Measurements from ENCODE around the gene RER1. TPM values are rescaled to one million over a fixed set of nuclear protein-coding genes. Genes with fewer than 3 reads are reported as not detected.

The RER1 gene
- total RNA-seq, 1 experiment from 2014 or later: 90.3 TPM

- no peak for DNase-seq (ENCODE audit: low read depth in 1 of 2, low spot score in 2 of 2)
- no peaks in the 10 kb centered on the region for H3K4me1 ChIP-seq (replicated peaks)
- H3K27ac ChIP-seq: no peak overlapping the region
- no peak overlapping the region for H3K4me3 ChIP-seq
- H3K27me3 ChIP-seq (replicated peaks): peaks cover 36% of the 10 kb centered on the region
- no peaks in the 10 kb centered on the region for H3K9me3 ChIP-seq (replicated peaks)
- no peaks in the 10 kb centered on the region for H3K36me3 ChIP-seq
Measured at GRCh38 chr1:2444138-2444591, 52.5 kb downstream of the RER1 start.

DNA sequence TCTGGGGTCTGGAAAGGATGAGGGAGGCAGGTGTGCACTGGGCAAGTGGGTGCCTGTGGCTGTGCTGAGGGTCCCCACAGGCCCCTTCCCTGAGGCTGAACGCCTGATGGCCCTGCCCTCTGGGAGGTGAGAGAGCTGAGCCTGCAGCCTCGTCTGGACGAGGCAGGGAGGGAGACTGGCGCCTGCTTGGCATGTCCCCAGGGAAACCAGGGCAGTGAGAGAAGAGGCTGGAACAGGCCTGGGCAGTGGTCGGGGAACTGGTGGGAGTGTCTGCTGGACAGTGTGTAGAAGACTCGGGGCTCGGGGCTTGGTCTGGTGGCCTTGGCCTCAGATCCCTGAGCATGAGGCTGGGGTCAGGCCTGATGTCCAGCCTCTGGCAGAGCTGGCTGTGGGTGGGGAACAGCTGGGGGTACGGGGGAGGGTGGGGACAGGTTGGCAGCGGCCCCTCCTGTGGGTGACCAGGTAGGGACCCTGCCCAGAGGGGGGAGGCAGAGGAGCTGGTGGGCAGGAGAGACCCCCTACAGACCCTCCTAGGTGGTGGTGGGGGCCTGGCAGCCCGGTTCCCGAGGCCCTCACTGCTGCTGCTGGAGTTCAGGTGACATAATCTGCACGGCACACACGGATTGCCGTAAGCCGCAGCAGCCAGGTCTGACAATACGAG lies 53.7 kb downstream of the RER1 start:
- DNase-seq (ENCODE audit: low read depth in 1 of 2, low spot score in 2 of 2): no peak
- Histone ChIP-seq H3K27me3 (replicated peaks) (peaks cover 36% of the 10 kb centered on the region), H3K4me1 (replicated peaks) (no peaks in the 10 kb centered on the region), H3K9me3 (replicated peaks) (no peaks in the 10 kb centered on the region), H3K4me3 (no peak overlapping the region), H3K36me3 (no peaks in the 10 kb centered on the region), H3K27ac (no peak overlapping the region)

DNA sequence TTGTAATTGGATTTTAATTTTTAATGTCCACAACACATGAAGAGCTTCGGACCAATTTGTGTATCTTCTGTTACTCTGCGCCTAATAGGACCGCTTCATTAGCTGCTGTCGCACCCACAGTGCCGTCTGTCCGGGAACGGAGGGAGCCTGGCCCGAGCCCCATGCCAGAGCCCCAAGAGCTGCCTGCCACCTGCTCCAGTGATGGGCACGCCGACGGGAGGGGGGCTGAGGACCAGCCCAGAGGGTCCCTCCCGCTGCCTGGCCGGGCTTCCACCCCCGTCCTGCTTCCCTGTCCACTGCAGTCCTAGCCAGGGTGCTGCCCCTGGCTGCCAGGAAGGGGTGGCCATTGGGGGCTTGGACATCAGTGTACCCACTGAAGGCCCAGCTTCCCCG lies 54.2 kb downstream of the RER1 start:
- H3K27me3 ChIP-seq (replicated peaks): peaks cover 36% of the 10 kb centered on the region
- no peak overlapping the region for H3K27ac ChIP-seq
- H3K36me3 ChIP-seq: no peaks in the 10 kb centered on the region
- H3K9me3 ChIP-seq (replicated peaks): no peaks in the 10 kb centered on the region
- no peak for DNase-seq (ENCODE audit: low read depth in 1 of 2, low spot score in 2 of 2)
- H3K4me3 ChIP-seq: no peak overlapping the region
- H3K4me1 ChIP-seq (replicated peaks): peaks cover 1% of the 10 kb centered on the region

DNA sequence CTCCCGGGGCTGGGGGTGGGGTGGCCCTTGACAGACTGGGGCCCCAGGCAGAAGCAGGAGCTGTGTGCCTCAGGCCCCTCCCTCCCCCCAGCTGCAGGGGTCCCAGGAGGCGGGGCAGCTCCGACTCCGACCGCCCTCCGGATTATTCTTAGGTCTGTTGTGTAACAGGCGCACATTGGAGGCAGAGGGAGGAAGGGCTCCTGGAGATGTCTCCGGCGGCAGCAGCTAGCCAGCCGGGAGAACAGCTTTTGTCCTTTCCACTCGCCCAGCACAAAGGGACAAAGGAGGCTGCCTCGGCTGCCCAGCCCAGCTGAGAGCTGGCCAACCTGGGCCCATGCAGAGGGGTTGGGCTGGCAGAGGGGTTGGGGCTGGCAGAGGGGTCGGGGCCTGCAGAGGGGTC lies 54.8 kb downstream of the RER1 start:
- H3K27ac ChIP-seq: no peak overlapping the region
- no peaks in the 10 kb centered on the region for H3K36me3 ChIP-seq
- peaks cover 7% of the 10 kb centered on the region for H3K4me1 ChIP-seq (replicated peaks)
- H3K9me3 ChIP-seq (replicated peaks): no peaks in the 10 kb centered on the region
- H3K4me3 ChIP-seq: no peak overlapping the region
- H3K27me3 ChIP-seq (replicated peaks): peaks cover 36% of the 10 kb centered on the region
- no peak for DNase-seq (ENCODE audit: low read depth in 1 of 2, low spot score in 2 of 2)

GRCh38 chr1:2446861-2447260 lies 55.2 kb downstream of the RER1 start:
- Histone ChIP-seq H3K27me3 (replicated peaks) (peaks cover 32% of the 10 kb centered on the region), H3K9me3 (replicated peaks) (0 out of 2 replicates have a peak, but pooled peaks cover under 1% of the 10 kb centered on the region), H3K27ac (no peak overlapping the region), H3K36me3 (no peaks in the 10 kb centered on the region), H3K4me1 (replicated peaks) (peaks cover 12% of the 10 kb centered on the region), H3K4me3 (no peak overlapping the region)
- no peak for DNase-seq (ENCODE audit: low read depth in 1 of 2, low spot score in 2 of 2)

GRCh38 chr1:2447276-2448097 lies 55.8 kb downstream of the RER1 start:
- H3K4me3 ChIP-seq: no peak overlapping the region
- peaks cover 18% of the 10 kb centered on the region for H3K4me1 ChIP-seq (replicated peaks)
- no peaks in the 10 kb centered on the region for H3K36me3 ChIP-seq
- H3K27ac ChIP-seq: no peak overlapping the region
- peaks cover 27% of the 10 kb centered on the region for H3K27me3 ChIP-seq (replicated peaks)
- DNase-seq (ENCODE audit: low read depth in 1 of 2, low spot score in 2 of 2): no peak
- 0 out of 2 replicates have a peak, but pooled peaks cover 2% of the 10 kb centered on the region for H3K9me3 ChIP-seq (replicated peaks)

DNA sequence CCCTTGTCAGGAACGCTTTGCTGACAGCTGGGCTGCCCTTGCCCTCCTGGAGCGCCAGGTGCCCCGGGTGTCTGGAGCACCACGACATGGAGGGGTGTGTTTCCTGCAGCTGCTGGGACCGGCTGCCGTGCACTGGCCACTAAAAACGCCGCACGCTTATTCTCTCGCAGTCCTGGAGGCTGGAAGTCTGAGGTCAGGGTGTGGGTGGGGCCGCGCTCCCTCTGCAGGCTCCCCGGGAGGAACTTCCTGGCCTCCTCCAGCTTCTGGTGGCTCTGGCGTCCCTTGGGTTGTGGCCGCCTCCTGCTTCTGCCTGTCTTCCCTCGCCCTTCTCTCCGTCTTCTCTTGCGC lies 56.4 kb downstream of the RER1 start:
- Histone ChIP-seq H3K9me3 (replicated peaks) (0 out of 2 replicates have a peak, but pooled peaks cover 2% of the 10 kb centered on the region), H3K27ac (no peak overlapping the region), H3K4me1 (replicated peaks) (peaks cover 24% of the 10 kb centered on the region), H3K27me3 (replicated peaks) (peaks cover 22% of the 10 kb centered on the region), H3K36me3 (no peaks in the 10 kb centered on the region), H3K4me3 (no peak overlapping the region)
- DNase-seq (ENCODE audit: low read depth in 1 of 2, low spot score in 2 of 2): no peak

GRCh38 chr1:2449636-2450454 lies 58.2 kb downstream of the RER1 start:
- Histone ChIP-seq H3K4me3 (no peak overlapping the region), H3K4me1 (replicated peaks) (peaks cover 35% of the 10 kb centered on the region), H3K27ac (no peak overlapping the region), H3K27me3 (replicated peaks) (peaks cover 8% of the 10 kb centered on the region; the same call in 1 of the 2 replicates), H3K9me3 (replicated peaks) (0 out of 2 replicates have a peak, but pooled peaks cover 2% of the 10 kb centered on the region), H3K36me3 (no peaks in the 10 kb centered on the region)
- DNase-seq (ENCODE audit: low read depth in 1 of 2, low spot score in 2 of 2): no peak

DNA sequence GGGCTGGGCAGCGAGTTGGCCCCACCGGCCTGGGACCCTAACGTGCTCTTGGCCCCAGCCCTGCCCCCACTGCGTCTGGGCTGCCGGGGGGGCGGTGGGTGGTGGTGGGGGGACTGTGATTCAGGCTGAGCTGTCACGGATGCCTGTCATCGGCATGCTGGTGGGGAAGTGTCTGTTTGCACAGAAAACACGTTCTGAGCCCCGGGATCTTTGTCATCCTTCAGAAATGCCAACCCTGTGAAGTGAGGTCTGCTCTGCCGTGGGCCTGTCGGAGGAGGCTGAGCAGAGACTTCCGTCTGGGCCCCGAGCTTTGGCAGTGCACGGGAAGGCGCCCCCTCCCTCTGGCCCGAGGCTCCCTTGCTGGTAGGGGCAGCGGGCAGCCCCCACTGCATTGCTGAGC lies 60.1 kb downstream of the RER1 start:
- Histone ChIP-seq H3K36me3 (no peaks in the 10 kb centered on the region), H3K4me3 (peak overlapping the region; percentile 4; the same call in 1 of the 2 replicates), H3K27ac (peak overlapping the region; percentile 96), H3K9me3 (replicated peaks) (0 out of 2 replicates have a peak, but pooled peaks cover 2% of the 10 kb centered on the region), H3K27me3 (replicated peaks) (no peaks in the 10 kb centered on the region), H3K4me1 (replicated peaks) (peaks cover 35% of the 10 kb centered on the region)
- DNase-seq (ENCODE audit: low read depth in 1 of 2, low spot score in 2 of 2): peak; percentile 85 to 95

DNA sequence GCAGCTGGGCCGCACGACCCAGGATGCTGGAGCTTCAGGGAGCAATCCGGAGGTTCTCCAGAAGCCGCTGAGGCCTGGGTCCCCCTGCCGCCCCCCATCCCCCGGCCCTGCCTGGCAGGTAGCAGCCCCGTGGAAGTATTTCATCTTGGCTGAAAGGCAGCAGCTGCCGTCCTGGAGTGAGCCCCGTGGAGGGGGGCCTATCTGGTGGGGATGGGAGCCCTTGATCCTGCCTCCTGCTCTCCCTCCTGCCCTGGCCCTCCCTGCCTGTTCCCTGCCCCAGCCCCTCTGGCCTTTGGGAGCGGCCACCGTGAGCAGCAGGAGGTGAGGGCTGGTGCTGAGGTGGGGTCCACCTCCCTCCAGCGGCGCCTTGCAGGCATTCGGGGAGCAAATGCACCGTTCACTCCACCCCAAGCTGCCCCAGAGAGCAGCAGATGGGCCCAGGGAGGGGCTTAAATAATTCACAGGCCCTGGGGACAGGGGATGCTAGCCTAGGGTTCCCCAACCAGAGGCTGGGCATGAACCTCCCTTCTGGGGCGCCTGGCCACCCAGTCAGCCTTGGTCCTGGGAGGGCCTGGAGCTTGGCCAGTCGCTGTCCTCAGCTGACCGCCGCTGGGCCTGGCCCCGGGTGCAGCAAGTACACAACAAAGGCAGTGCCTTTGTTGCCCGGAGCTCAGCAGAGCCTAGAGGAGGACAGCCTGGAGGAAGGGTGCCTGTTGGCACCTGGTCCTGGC lies 60.7 kb downstream of the RER1 start:
- DNase-seq (ENCODE audit: low read depth in 1 of 2, low spot score in 2 of 2): peak; percentile 80 to 86
- 0 out of 2 replicates have a peak, but pooled peaks cover 2% of the 10 kb centered on the region for H3K9me3 ChIP-seq (replicated peaks)
- H3K27ac ChIP-seq: peak overlapping the region; percentile 96
- H3K36me3 ChIP-seq: no peaks in the 10 kb centered on the region
- no peaks in the 10 kb centered on the region for H3K27me3 ChIP-seq (replicated peaks)
- H3K4me1 ChIP-seq (replicated peaks): peaks cover 35% of the 10 kb centered on the region
- H3K4me3 ChIP-seq: peak overlapping the region; percentile 4; the same call in 1 of the 2 replicates

DNA sequence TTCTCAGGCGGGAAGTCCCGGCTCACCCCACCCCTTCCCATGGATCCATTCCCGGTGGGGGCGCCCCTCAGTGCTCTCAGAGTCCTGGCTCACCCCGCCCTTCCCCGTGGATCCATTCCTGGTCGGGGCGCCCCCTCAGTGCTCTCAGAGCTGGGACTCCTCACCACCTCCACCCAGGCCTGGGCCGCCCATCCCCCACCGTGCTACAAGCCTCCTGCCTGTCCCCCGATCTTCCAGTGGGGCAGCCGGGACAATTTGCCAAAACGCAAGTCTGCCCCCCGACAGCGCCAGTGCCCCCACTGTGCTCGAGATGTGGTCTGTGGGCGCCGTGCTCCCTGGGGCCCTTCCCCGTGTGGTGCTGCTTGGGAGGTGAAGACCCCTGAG lies 61.3 kb downstream of the RER1 start:
- no peaks in the 10 kb centered on the region for H3K36me3 ChIP-seq
- DNase-seq (ENCODE audit: low read depth in 1 of 2, low spot score in 2 of 2): peak in 1 of 2 experiments; percentile 57
- no peaks in the 10 kb centered on the region for H3K27me3 ChIP-seq (replicated peaks)
- H3K4me1 ChIP-seq (replicated peaks): peaks cover 35% of the 10 kb centered on the region
- no peak overlapping the region for H3K4me3 ChIP-seq
- 0 out of 2 replicates have a peak, but pooled peaks cover 2% of the 10 kb centered on the region for H3K9me3 ChIP-seq (replicated peaks)
- peak overlapping the region; percentile 96 for H3K27ac ChIP-seq

DNA sequence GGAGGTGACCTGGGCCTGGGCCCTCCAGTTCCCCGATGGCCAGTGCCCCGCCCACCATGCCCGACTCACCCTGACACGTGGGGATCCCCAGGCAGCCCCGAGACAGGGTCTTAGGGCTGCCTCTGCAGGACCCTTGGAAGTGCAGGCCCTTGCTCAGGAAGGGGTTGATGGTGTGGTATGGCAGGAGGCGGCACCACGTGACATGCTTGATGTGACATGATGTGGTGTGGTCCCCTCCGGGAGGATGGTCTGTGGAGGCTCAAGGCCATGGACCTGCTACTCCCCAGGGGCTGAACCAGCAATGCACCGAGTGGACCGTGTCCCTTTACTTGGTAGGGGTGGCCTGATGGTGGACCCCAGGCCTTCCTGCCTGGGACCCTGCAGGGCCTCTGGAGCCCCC lies 62.6 kb downstream of the RER1 start:
- Histone ChIP-seq H3K4me3 (no peak overlapping the region), H3K27ac (no peak overlapping the region), H3K36me3 (no peaks in the 10 kb centered on the region), H3K27me3 (replicated peaks) (no peaks in the 10 kb centered on the region), H3K9me3 (replicated peaks) (0 out of 2 replicates have a peak, but pooled peaks cover 5% of the 10 kb centered on the region), H3K4me1 (replicated peaks) (peaks cover 35% of the 10 kb centered on the region)
- DNase-seq (ENCODE audit: low read depth in 1 of 2, low spot score in 2 of 2): no peak
